WTC11 (cell line): ENCODE measurements around the gene SAMD3. TPM values are rescaled to one million over a fixed set of nuclear protein-coding genes. Genes with fewer than 3 reads are reported as not detected.
"Not testable (repeated sequence)": the region's sequence is repeated elsewhere in the genome, so short reads cannot be mapped to it uniquely, and the experiment has no call there.

Source experiments
- ATAC-seq: fragments of 200-7000 bp; cut with Tn5 transposase; 2 replicates; pipeline ENCODE4 v1.10.0; 2021; ENCODE audit warnings: mild to moderate bottlenecking, moderate library complexity
- CTCF ChIA-PET: fragments of 300-600 bp; sonication (Branson Sonifier 250); formaldehyde crosslinking; loops from one replicate; lab custom pipeline; 2021; ENCODE audit warnings: antibody characterized with exemption; lab: Charles Lee
- POLR2A ChIA-PET: fragments of 350-600 bp; sonication (Branson Sonifier 250); formaldehyde crosslinking; loops from one replicate; lab custom pipeline; 2021; ENCODE audit warnings: antibody characterized with exemption; lab: Charles Lee
- DNase-seq: peaks from one replicate; pipeline ENCODE4 v3.0.0; 2021; ENCODE audit warnings: low spot score
- H3K27ac Mint-ChIP-seq: 2 replicates; pipeline ENCODE4 v1.8.0; 2021; ENCODE audit warnings: mixed read lengths
- H3K27me3 Mint-ChIP-seq: 2 replicates; pipeline ENCODE4 v1.8.0; 2021; ENCODE audit warnings: low read depth, mild to moderate bottlenecking, moderate library complexity, mixed read lengths
- H3K36me3 Mint-ChIP-seq: 2 replicates; pipeline ENCODE4 v1.8.0; 2021; ENCODE audit warnings: mixed read lengths
- H3K4me1 Mint-ChIP-seq: 2 replicates; pipeline ENCODE4 v1.8.0; 2022; ENCODE audit warnings: mixed read lengths
- H3K4me3 Mint-ChIP-seq: 2 replicates; pipeline ENCODE4 v1.8.0; 2021; ENCODE audit warnings: mild to moderate bottlenecking, moderate library complexity, mixed read lengths
- H3K9me3 Mint-ChIP-seq: 2 replicates; pipeline ENCODE4 v1.8.0; 2021; ENCODE audit warnings: mixed read lengths
- ETV6 ChIP-seq: sonication (generic); formaldehyde crosslinking; IDR thresholded peaks from 2 replicates; pipeline ENCODE4 v1.8.1; 2022; ENCODE audit warnings: mild to moderate bottlenecking, missing genetic modification reagents
- FOXP1 ChIP-seq: sonication (generic); formaldehyde crosslinking; IDR thresholded peaks from 2 replicates; pipeline ENCODE4 v1.8.0; 2022; ENCODE audit warnings: missing genetic modification reagents, mild to moderate bottlenecking, moderate library complexity, borderline replicate concordance
- GTF2I ChIP-seq: fragments of 250-450 bp; sonication (Bioruptor Pico); conservative IDR thresholded peaks from 2 replicates; pipeline ENCODE4 v1.4.0; 2021; ENCODE audit warnings: mild to moderate bottlenecking
- IRF2 ChIP-seq: sonication (generic); formaldehyde crosslinking; IDR thresholded peaks from 2 replicates; pipeline ENCODE4 v1.8.0; 2022; ENCODE audit warnings: low read depth, missing genetic modification reagents, borderline replicate concordance
- KAT7 ChIP-seq: sonication (generic); formaldehyde crosslinking; IDR thresholded peaks from 2 replicates; pipeline ENCODE4 v1.8.1; 2023; ENCODE audit warnings: missing genetic modification reagents, mild to moderate bottlenecking, borderline replicate concordance
- MXD4 ChIP-seq: fragments of 250-450 bp; sonication (Bioruptor Pico); IDR thresholded peaks from 2 replicates; pipeline ENCODE4 v1.8.0; 2021; ENCODE audit warnings: mild to moderate bottlenecking, moderate library complexity, borderline replicate concordance
- NFATC4 ChIP-seq: fragments of 250-450 bp; sonication (Bioruptor Pico); IDR thresholded peaks from 2 replicates; pipeline ENCODE4 v1.9.0; 2021; ENCODE audit warnings: mild to moderate bottlenecking
- NR3C1 ChIP-seq: sonication (generic); formaldehyde crosslinking; conservative IDR thresholded peaks from 2 replicates; pipeline ENCODE4 v1.8.1; 2023; ENCODE audit warnings: low read depth, mild to moderate bottlenecking, missing genetic modification reagents
- OVOL2 ChIP-seq: fragments of 250-450 bp; sonication (Bioruptor Pico); IDR thresholded peaks from 2 replicates; pipeline ENCODE4 v1.9.0; 2021; ENCODE audit warnings: mild to moderate bottlenecking, borderline replicate concordance
- TCF7 ChIP-seq: sonication (generic); formaldehyde crosslinking; IDR thresholded peaks from 2 replicates; pipeline ENCODE4 v1.8.0; 2022; ENCODE audit warnings: mild to moderate bottlenecking, low read depth, missing genetic modification reagents, moderate library complexity
- TP53 ChIP-seq: sonication (generic); formaldehyde crosslinking; IDR thresholded peaks from 2 replicates; pipeline ENCODE4 v1.8.1; 2023; ENCODE audit warnings: mild to moderate bottlenecking, missing genetic modification reagents
- ZNF138 ChIP-seq: sonication (generic); formaldehyde crosslinking; conservative IDR thresholded peaks from 2 replicates; pipeline ENCODE4 v1.8.1; 2022; ENCODE audit warnings: mild to moderate bottlenecking, moderate library complexity, missing genetic modification reagents
- ZNF396 ChIP-seq: fragments of 250-450 bp; sonication (Bioruptor Pico); IDR thresholded peaks from 2 replicates; pipeline ENCODE4 v1.8.0; 2021; ENCODE audit warnings: mild to moderate bottlenecking, moderate library complexity, borderline replicate concordance
- ZNF423 ChIP-seq: fragments of 250-450 bp; sonication (Bioruptor Pico); IDR thresholded peaks from 2 replicates; pipeline ENCODE4 v2.1.2; 2022; ENCODE audit warnings: mild to moderate bottlenecking, moderate library complexity
- total RNA-seq: library from RNA; stranded (reverse); gene quantifications from 3 replicates; pipeline ENCODE4 v1.2.3, GENCODE V29; 2021
- TF ChIP-seq, protein P1 (sequence below): sonication (generic); formaldehyde crosslinking; IDR thresholded peaks from 2 replicates; pipeline ENCODE4 v1.8.0; 2023; ENCODE audit warnings: missing genetic modification reagents
- TF ChIP-seq, protein P2 (sequence below): sonication (generic); formaldehyde crosslinking; IDR thresholded peaks from 2 replicates; pipeline ENCODE4 v1.8.1; 2022; ENCODE audit warnings: low read depth, mild to moderate bottlenecking, moderate library complexity, missing genetic modification reagents, borderline replicate concordance
- TF ChIP-seq, protein P3 (sequence below): sonication (generic); formaldehyde crosslinking; IDR thresholded peaks from 2 replicates; pipeline ENCODE4 v1.8.1; 2023; ENCODE audit warnings: mild to moderate bottlenecking, missing genetic modification reagents, moderate library complexity
- TF ChIP-seq, protein P4 (sequence below): fragments of 250-450 bp; sonication (Bioruptor Pico); IDR thresholded peaks from 2 replicates; pipeline ENCODE4 v1.9.0; 2021; ENCODE audit warnings: mild to moderate bottlenecking
- TF ChIP-seq, protein P5 (sequence below): fragments of 250-450 bp; sonication (Bioruptor Pico); IDR thresholded peaks from 2 replicates; pipeline ENCODE4 v1.8.0; 2021; ENCODE audit warnings: mild to moderate bottlenecking
- TF ChIP-seq, protein P6 (sequence below): fragments of 200-600 bp; IDR thresholded peaks from 2 replicates; pipeline ENCODE4 v1.8.0; 2022; ENCODE audit warnings: antibody characterized with exemption

The SAMD3 gene
- total RNA-seq, 1 experiment from 2014 or later = 1.2 TPM

DNA sequence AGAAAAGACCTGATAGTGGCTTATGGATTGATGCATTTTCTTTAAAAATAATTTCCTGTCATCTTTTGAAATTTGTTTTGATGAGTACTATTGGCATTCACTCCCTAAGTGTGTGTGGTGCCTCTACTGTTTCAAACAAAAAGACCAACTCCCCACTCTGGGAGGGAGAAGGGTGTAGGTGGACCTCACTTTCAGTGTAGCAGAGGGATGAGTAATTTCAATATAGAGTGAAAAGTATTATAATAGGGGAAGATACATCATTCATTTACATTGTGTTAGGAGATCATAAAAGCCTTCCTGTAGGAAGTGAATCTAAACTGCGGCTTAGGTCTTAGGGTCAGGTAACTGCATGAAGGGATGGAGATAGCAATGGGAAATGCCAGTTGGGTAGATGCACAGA lies 46.4 kb downstream of the SAMD3 start:
- Mint-ChIP-seq H3K36me3 (peaks cover 19% of the 10 kb centered on the region), H3K9me3 (peaks cover 21% of the 10 kb centered on the region), H3K4me3 (no peak overlapping the region), H3K4me1 (no peaks in the 10 kb centered on the region), H3K27me3 (no peaks in the 10 kb centered on the region), H3K27ac (no peak overlapping the region)
- no peak for DNase-seq
- no peak for ATAC-seq
- POLR2A ChIA-PET = no interaction called here
- TF ChIP-seq NFATC4 (CRISPR knock-in tag) (no peak), FOXP1 (CRISPR knock-in tag) (no peak), KAT7 (CRISPR knock-in tag) (no peak), ZNF138 (no peak), ZNF396 (CRISPR knock-in tag) (no peak), ZNF423 (CRISPR knock-in tag) (no peak), OVOL2 (CRISPR knock-in tag) (no peak), MXD4 (CRISPR knock-in tag) (no peak), NR3C1 (CRISPR knock-in tag) (no peak)
- TF ChIP-seq, protein P1, sequence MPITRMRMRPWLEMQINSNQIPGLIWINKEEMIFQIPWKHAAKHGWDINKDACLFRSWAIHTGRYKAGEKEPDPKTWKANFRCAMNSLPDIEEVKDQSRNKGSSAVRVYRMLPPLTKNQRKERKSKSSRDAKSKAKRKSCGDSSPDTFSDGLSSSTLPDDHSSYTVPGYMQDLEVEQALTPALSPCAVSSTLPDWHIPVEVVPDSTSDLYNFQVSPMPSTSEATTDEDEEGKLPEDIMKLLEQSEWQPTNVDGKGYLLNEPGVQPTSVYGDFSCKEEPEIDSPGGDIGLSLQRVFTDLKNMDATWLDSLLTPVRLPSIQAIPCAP = no peak
- TF ChIP-seq, protein P2, sequence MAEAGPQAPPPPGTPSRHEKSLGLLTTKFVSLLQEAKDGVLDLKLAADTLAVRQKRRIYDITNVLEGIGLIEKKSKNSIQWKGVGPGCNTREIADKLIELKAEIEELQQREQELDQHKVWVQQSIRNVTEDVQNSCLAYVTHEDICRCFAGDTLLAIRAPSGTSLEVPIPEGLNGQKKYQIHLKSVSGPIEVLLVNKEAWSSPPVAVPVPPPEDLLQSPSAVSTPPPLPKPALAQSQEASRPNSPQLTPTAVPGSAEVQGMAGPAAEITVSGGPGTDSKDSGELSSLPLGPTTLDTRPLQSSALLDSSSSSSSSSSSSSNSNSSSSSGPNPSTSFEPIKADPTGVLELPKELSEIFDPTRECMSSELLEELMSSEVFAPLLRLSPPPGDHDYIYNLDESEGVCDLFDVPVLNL (CRISPR knock-in tag) = no peak
- TF ChIP-seq, protein P3, sequence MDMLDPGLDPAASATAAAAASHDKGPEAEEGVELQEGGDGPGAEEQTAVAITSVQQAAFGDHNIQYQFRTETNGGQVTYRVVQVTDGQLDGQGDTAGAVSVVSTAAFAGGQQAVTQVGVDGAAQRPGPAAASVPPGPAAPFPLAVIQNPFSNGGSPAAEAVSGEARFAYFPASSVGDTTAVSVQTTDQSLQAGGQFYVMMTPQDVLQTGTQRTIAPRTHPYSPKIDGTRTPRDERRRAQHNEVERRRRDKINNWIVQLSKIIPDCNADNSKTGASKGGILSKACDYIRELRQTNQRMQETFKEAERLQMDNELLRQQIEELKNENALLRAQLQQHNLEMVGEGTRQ = no peak
- CTCF ChIA-PET = no interaction called here

DNA sequence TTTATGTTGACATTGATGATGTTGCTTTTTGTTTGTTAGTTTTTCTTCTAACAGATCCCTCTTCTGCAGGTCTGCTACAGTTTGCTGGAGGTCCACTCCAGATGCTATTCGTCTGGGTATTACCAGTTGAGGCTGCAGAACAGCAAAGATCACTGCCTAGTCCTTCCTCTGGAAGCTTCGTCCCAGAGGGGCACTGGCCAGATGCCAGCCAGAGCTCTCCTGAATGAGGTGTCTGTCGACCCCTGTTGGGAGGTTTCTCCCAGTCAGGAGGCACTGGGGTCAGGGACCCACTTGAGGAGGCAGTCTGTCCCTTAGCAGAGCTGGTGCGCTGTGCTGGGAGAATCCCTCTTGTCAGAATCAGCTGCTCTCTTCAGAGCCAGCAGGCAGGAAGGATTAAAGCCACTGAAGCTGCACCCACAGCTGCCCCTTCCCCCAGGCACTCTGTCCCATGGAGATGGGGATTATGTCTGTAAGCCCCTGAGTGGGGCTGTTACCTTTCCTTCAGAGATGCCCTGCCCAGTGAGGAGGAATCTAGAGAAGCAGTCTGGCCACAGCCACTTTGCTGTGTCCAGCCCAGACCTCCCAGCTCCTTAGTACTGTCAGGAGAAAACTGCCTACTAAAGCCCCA lies 49.3 kb downstream of the SAMD3 start:
- ATAC-seq, DNase-seq, H3K4me3 Mint-ChIP-seq, H3K4me1 Mint-ChIP-seq, CTCF ChIA-PET, H3K27ac Mint-ChIP-seq, POLR2A ChIA-PET, H3K27me3 Mint-ChIP-seq: not testable (repeated sequence)
- peaks cover 33% of the 10 kb centered on the region for H3K9me3 Mint-ChIP-seq
- H3K36me3 Mint-ChIP-seq = peaks cover 28% of the 10 kb centered on the region

DNA sequence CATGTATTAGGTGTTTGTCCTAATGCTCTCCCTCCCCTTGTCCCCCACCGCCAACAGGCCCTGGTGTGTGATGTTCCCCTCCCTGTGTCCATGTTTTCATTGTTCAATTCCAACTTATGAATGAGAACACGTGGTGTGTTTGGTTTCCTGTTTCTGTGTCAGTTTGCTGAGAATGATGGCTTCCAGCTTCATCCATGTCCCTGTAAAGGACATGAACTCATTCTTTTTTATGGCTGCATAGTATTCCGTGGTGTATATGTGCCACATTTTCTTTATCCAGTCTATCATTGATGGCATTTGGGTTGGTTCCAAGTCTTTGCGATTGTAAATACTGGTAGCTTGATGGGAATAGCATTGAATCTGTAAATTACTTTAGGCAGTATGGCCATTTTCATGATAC lies 52.6 kb downstream of the SAMD3 start:
- DNase-seq, ATAC-seq, H3K27me3 Mint-ChIP-seq, H3K27ac Mint-ChIP-seq, CTCF ChIA-PET, POLR2A ChIA-PET, H3K4me1 Mint-ChIP-seq, H3K4me3 Mint-ChIP-seq: not testable (repeated sequence)
- peaks cover 28% of the 10 kb centered on the region for H3K36me3 Mint-ChIP-seq
- peaks cover 33% of the 10 kb centered on the region for H3K9me3 Mint-ChIP-seq

DNA sequence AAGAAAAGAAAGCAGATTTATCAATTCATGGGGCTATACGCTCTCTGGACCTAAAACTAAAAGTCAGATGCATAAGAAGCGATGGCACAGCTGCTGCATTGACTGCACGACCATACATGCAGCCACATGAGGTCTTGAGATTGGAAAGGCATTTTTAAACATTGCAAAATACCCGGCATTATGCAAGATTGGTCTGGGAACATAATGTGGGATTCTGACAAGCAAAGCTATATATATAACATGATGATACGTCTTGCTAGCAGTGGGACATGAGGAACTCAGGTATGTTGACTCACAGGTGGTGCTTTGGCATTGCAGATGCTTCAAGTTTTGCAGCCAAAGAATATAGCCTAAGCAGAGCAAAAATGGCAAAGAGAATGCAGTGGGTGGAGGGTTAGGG lies 55.1 kb downstream of the SAMD3 start:
- DNase-seq (no peak), ATAC-seq (no peak)
- ChIA-PET POLR2A (no interaction called here), CTCF (no interaction called here)
- Mint-ChIP-seq H3K27ac (no peak overlapping the region), H3K36me3 (peaks cover 22% of the 10 kb centered on the region), H3K9me3 (peaks cover 25% of the 10 kb centered on the region), H3K4me1 (peaks cover 7% of the 10 kb centered on the region), H3K27me3 (no peaks in the 10 kb centered on the region), H3K4me3 (no peak overlapping the region)
- TF ChIP-seq, protein P4, sequence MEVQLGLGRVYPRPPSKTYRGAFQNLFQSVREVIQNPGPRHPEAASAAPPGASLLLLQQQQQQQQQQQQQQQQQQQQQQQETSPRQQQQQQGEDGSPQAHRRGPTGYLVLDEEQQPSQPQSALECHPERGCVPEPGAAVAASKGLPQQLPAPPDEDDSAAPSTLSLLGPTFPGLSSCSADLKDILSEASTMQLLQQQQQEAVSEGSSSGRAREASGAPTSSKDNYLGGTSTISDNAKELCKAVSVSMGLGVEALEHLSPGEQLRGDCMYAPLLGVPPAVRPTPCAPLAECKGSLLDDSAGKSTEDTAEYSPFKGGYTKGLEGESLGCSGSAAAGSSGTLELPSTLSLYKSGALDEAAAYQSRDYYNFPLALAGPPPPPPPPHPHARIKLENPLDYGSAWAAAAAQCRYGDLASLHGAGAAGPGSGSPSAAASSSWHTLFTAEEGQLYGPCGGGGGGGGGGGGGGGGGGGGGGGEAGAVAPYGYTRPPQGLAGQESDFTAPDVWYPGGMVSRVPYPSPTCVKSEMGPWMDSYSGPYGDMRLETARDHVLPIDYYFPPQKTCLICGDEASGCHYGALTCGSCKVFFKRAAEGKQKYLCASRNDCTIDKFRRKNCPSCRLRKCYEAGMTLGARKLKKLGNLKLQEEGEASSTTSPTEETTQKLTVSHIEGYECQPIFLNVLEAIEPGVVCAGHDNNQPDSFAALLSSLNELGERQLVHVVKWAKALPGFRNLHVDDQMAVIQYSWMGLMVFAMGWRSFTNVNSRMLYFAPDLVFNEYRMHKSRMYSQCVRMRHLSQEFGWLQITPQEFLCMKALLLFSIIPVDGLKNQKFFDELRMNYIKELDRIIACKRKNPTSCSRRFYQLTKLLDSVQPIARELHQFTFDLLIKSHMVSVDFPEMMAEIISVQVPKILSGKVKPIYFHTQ = no peak
- TF ChIP-seq TP53 = no peak
- TF ChIP-seq GTF2I (CRISPR knock-in tag) = no peak
- TF ChIP-seq, protein P5, sequence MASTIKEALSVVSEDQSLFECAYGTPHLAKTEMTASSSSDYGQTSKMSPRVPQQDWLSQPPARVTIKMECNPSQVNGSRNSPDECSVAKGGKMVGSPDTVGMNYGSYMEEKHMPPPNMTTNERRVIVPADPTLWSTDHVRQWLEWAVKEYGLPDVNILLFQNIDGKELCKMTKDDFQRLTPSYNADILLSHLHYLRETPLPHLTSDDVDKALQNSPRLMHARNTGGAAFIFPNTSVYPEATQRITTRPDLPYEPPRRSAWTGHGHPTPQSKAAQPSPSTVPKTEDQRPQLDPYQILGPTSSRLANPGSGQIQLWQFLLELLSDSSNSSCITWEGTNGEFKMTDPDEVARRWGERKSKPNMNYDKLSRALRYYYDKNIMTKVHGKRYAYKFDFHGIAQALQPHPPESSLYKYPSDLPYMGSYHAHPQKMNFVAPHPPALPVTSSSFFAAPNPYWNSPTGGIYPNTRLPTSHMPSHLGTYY (CRISPR knock-in tag) = no peak
- TF ChIP-seq, protein P6, sequence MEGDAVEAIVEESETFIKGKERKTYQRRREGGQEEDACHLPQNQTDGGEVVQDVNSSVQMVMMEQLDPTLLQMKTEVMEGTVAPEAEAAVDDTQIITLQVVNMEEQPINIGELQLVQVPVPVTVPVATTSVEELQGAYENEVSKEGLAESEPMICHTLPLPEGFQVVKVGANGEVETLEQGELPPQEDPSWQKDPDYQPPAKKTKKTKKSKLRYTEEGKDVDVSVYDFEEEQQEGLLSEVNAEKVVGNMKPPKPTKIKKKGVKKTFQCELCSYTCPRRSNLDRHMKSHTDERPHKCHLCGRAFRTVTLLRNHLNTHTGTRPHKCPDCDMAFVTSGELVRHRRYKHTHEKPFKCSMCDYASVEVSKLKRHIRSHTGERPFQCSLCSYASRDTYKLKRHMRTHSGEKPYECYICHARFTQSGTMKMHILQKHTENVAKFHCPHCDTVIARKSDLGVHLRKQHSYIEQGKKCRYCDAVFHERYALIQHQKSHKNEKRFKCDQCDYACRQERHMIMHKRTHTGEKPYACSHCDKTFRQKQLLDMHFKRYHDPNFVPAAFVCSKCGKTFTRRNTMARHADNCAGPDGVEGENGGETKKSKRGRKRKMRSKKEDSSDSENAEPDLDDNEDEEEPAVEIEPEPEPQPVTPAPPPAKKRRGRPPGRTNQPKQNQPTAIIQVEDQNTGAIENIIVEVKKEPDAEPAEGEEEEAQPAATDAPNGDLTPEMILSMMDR = no peak
- no peak for TF ChIP-seq ETV6
- TF ChIP-seq, protein P3 = no peak
- no peak for TF ChIP-seq TCF7 (CRISPR knock-in tag)
- no peak for TF ChIP-seq IRF2 (CRISPR knock-in tag)
